ENCODE data around the gene LY6G6C. TPM values are rescaled to one million over a fixed set of nuclear protein-coding genes. Genes with fewer than 3 reads are reported as not detected.

LY6G6C gene
- total and polyA plus RNA-seq, 10 of the 15 experiments (the other 5 are each of a cell fraction or from before 2014, with no cell fraction given), result not detected

GRCh38 chr6:31687860-31688693 is 33.5 kb downstream of the LY6G6C start:
- no peaks in the 10 kb centered on the region for H3K27me3 ChIP-seq (replicated peaks in 1 of 2; ENCODE audit: control insufficient read depth in 2 of 2, insufficient read depth in 2 of 2, low read length in 1 of 2)
- no peak overlapping the region for H2AFZ ChIP-seq (ENCODE audit: control insufficient read depth, low read depth, low read length)
- H3K27ac ChIP-seq (ENCODE audit: control insufficient read depth, insufficient read depth), result no peak overlapping the region
- ChIA-PET POLR2A (no interaction called here), CTCF (interaction anchor here (1.1 kb wide), 1 partner anchor 190 kb away, joined by 3 read pairs; no protein-coding TSS in a partner anchor), SMC1A (ENCODE audit: uncharacterized antibody, unreplicated experiment) (interaction anchor here (0.6 kb wide), 1 partner anchor 42 kb away, joined by 3 read pairs; no protein-coding TSS in a partner anchor), RAD21 (ENCODE audit: unreplicated experiment) (no interaction called here)
- in situ Hi-C loops (cut with MboI), result no loop called here
- 84% methylated on average over 14 of the region's 14 CpGs for WGBS (ENCODE audit: insufficient coverage, insufficient replicate concordance, low lambda C conversion rate, missing lambda C conversion rate)
- H3K4me1 ChIP-seq (ENCODE audit: control insufficient read depth, insufficient read depth, low read length), result no peaks in the 10 kb centered on the region
- BruUV-seq (replicated peaks), result no TSS peak
- DNase-seq (ENCODE audit: low read depth, low spot score) (no peak), FAIRE-seq (no peak), ATAC-seq (no peak)
- H3K79me2 ChIP-seq (ENCODE audit: control insufficient read depth, insufficient read depth, low read length), result no peaks in the 10 kb centered on the region
- H3K4me2 ChIP-seq (ENCODE audit: control insufficient read depth, insufficient read depth), result no peak overlapping the region
- no peaks in the 10 kb centered on the region for H4K20me1 ChIP-seq (ENCODE audit: control insufficient read depth, insufficient read depth)
- no peak overlapping the region for H3K9ac ChIP-seq (ENCODE audit: control insufficient read depth, insufficient read depth, low read length)
- intact Hi-C loops (cut with micrococcal nuclease; ENCODE audit: unreplicated experiment), result no loop called here
- H3K9me3 ChIP-seq (replicated peaks; ENCODE audit: control insufficient read depth, insufficient read depth, low read length), result no peaks in the 10 kb centered on the region
- no peak overlapping the region for H3K4me3 ChIP-seq
- TF ChIP-seq RUNX3 (IDR thresholded peaks at IDR 0.05; ENCODE audit: low read length), result no peak
- no peak for TF ChIP-seq HSF1 (IDR thresholded peaks at IDR 0.05; ENCODE audit: low read depth, low read length)
- no peak for TF ChIP-seq LARP7 (IDR thresholded peaks at IDR 0.05)
- no peak for TF ChIP-seq NFYB (IDR thresholded peaks at IDR 0.05; ENCODE audit: insufficient read depth, low read depth, low read length)
- TF ChIP-seq CHD1 (IDR thresholded peaks at IDR 0.05; ENCODE audit: low read depth, low read length), result no peak
- peaks cover 7 to 35% of the 10 kb centered on the region in 2 experiments; a peak in 3 of 4 replicates for H3K36me3 ChIP-seq (ENCODE audit: control insufficient read depth in 2 of 2, insufficient read depth in 2 of 2, low read length in 1 of 2)

Data from GM12878 (cell line).